ENCODE data around the gene PCP4. TPM values are rescaled to one million over a fixed set of nuclear protein-coding genes. Genes with fewer than 3 reads are reported as not detected.

Gene PCP4
- total and polyA plus RNA-seq, 2 donors (not counting 3 experiments of a cell fraction or from before 2014, with no cell fraction given) = not detected

GRCh38 chr21:39882151-39882838 is 15.1 kb downstream of the PCP4 start:
- POLR2A ChIA-PET = no interaction called here
- dilution Hi-C loops (cut with MboI; ENCODE audit: extremely low pct_ligation_motif_present, low sequenced_read_pairs) = no loop called here
- FAIRE-seq = no peak

GRCh38 chr21:39882839-39883195 is 15.6 kb downstream of the PCP4 start:
- H3K4me1 ChIP-seq (ENCODE audit: control insufficient read depth, extremely low read depth, insufficient read depth, low read length) = no peaks in the 10 kb centered on the region
- H3K36me3 ChIP-seq (ENCODE audit: control insufficient read depth in 2 of 2, extremely low read depth in 1 of 2, insufficient read depth in 2 of 2, low read length in 2 of 2) = no peaks in the 10 kb centered on the region
- DNase-seq (ENCODE audit: low read depth, low spot score) = no peak
- no peak for FAIRE-seq
- dilution Hi-C loops (cut with MboI; ENCODE audit: extremely low pct_ligation_motif_present, low sequenced_read_pairs) (no loop called here), intact Hi-C loops (cut with micrococcal nuclease) (no loop called here)
- ChIA-PET CTCF (no interaction called here), POLR2A (no interaction called here)
- TF ChIP-seq POLR2A (IDR thresholded peaks at IDR 0.05; ENCODE audit: low read depth, low read length) (no peak), GATA2 (IDR thresholded peaks at IDR 0.05; ENCODE audit: insufficient read depth, insufficient read length, low read depth, low read length) (no peak), MYC (IDR thresholded peaks at IDR 0.05; ENCODE audit: low read depth, low read length) (no peak), CTCF (IDR thresholded peaks at IDR 0.05; ENCODE audit: extremely low read depth in 1 of 2, insufficient read depth in 1 of 2, low read depth in 1 of 2, low read length in 2 of 2) (no peak), EZH2 (IDR thresholded peaks at IDR 0.05; ENCODE audit: borderline replicate concordance, low read depth, low read length, severe bottlenecking) (no peak), POLR2AphosphoS5 (IDR thresholded peaks at IDR 0.05; ENCODE audit: insufficient read depth, low read depth, low read length) (no peak), FOS (IDR thresholded peaks at IDR 0.05; ENCODE audit: borderline replicate concordance, insufficient read depth, low read length) (no peak), MAX (IDR thresholded peaks at IDR 0.05; ENCODE audit: insufficient read depth, insufficient read length) (no peak)
- no peak overlapping the region for H3K9ac ChIP-seq (replicated peaks; ENCODE audit: extremely low read depth, insufficient read depth, low read length)
- no peak overlapping the region for H2AFZ ChIP-seq (ENCODE audit: low read depth, low read length)
- peaks cover 3% of the 10 kb centered on the region for H3K9me3 ChIP-seq (replicated peaks; ENCODE audit: control insufficient read depth, insufficient read depth, low read length)
- no peak overlapping the region for H3K27ac ChIP-seq (ENCODE audit: insufficient read depth, low read depth, low read length)
- H3K27me3 ChIP-seq (ENCODE audit: control insufficient read depth in 2 of 2, insufficient read depth in 2 of 2, low read length in 2 of 2) = no peaks in the 10 kb centered on the region
- BruUV-seq (replicated peaks) = no TSS peak
- H3K9me1 ChIP-seq (replicated peaks; ENCODE audit: control insufficient read depth, extremely low read depth, insufficient read depth, low read length) = no peaks in the 10 kb centered on the region
- no peak overlapping the region for H3K4me3 ChIP-seq (replicated peaks in 1 of 3; ENCODE audit: insufficient read depth in 1 of 3, low read depth in 1 of 3, low read length in 3 of 3)
- no peaks in the 10 kb centered on the region for H3K79me2 ChIP-seq (ENCODE audit: control insufficient read depth, insufficient read depth, low read length)
- H4K20me1 ChIP-seq (replicated peaks; ENCODE audit: control insufficient read depth, extremely low read depth, insufficient read depth, low read length) = no peaks in the 10 kb centered on the region
- no peak overlapping the region for H3K4me2 ChIP-seq (ENCODE audit: insufficient read depth, low read length)

More at GRCh38 chr21:39882151-39882838, 15.1 kb downstream of the PCP4 start:
- H2AFZ ChIP-seq (ENCODE audit: low read depth, low read length) = no peak overlapping the region
- H3K9me1 ChIP-seq (replicated peaks; ENCODE audit: control insufficient read depth, extremely low read depth, insufficient read depth, low read length) = no peaks in the 10 kb centered on the region
- no peaks in the 10 kb centered on the region for H3K4me1 ChIP-seq (ENCODE audit: control insufficient read depth, extremely low read depth, insufficient read depth, low read length)
- no peak overlapping the region for H3K4me3 ChIP-seq (replicated peaks in 1 of 3; ENCODE audit: insufficient read depth in 1 of 3, low read depth in 1 of 3, low read length in 3 of 3)
- BruUV-seq (replicated peaks) = no TSS peak
- peaks cover 3% of the 10 kb centered on the region for H3K9me3 ChIP-seq (replicated peaks; ENCODE audit: control insufficient read depth, insufficient read depth, low read length)
- H3K36me3 ChIP-seq (ENCODE audit: control insufficient read depth in 2 of 2, extremely low read depth in 1 of 2, insufficient read depth in 2 of 2, low read length in 2 of 2) = no peaks in the 10 kb centered on the region
- H3K79me2 ChIP-seq (ENCODE audit: control insufficient read depth, insufficient read depth, low read length) = no peaks in the 10 kb centered on the region
- CTCF ChIA-PET = no interaction called here
- H3K9ac ChIP-seq (replicated peaks; ENCODE audit: extremely low read depth, insufficient read depth, low read length) = no peak overlapping the region
- no peak for DNase-seq (ENCODE audit: low read depth, low spot score)
- TF ChIP-seq MYC (IDR thresholded peaks at IDR 0.05; ENCODE audit: low read depth, low read length) (no peak), JUN (IDR thresholded peaks at IDR 0.05; ENCODE audit: borderline replicate concordance, insufficient read depth, insufficient read length, low read depth) (no peak)
- no peak overlapping the region for H3K4me2 ChIP-seq (ENCODE audit: insufficient read depth, low read length)
- intact Hi-C loops (cut with micrococcal nuclease) = no loop called here
- no peak overlapping the region for H3K27ac ChIP-seq (ENCODE audit: insufficient read depth, low read depth, low read length)
- no peaks in the 10 kb centered on the region for H3K27me3 ChIP-seq (ENCODE audit: control insufficient read depth in 2 of 2, insufficient read depth in 2 of 2, low read length in 2 of 2)
- H4K20me1 ChIP-seq (replicated peaks; ENCODE audit: control insufficient read depth, extremely low read depth, insufficient read depth, low read length) = no peaks in the 10 kb centered on the region

Data from endothelial cell of umbilical vein (primary cell).